GM19395 (cell line): ENCODE results near the gene GPI.
"Not testable (repeated sequence)": the region's sequence is repeated elsewhere in the genome, so short reads cannot be mapped to it uniquely, and the experiment has no call there.

Experiments used
- ATAC-seq: cut with Tn5 transposase; IDR thresholded peaks from one replicate; pipeline ENCODE4 v1.9.1; 2021; ENCODE audit warnings: mild to moderate bottlenecking, moderate library complexity; ENCODE audit not compliant: unreplicated experiment

Gene GPI

DNA sequence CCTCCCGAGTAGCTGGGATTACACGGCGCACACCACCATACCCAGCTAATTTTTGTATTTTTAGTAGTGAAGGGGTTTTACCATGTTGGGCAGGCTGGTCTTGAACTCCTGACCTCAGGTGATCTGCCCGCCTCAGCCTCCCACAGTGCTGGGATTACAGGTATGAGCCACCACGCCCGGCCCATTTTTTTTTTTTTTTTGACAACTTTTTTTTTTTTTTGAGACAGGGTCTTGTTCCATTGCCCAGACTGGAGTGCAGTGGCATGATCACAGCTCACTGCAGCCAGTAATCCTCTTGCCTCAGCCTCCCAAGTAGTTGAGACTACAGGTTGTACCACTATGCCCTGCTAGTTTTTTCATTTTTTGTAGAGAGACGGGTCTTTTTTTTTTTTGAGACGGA is 35.8 kb downstream of the GPI start:
- not testable (repeated sequence) for ATAC-seq

DNA sequence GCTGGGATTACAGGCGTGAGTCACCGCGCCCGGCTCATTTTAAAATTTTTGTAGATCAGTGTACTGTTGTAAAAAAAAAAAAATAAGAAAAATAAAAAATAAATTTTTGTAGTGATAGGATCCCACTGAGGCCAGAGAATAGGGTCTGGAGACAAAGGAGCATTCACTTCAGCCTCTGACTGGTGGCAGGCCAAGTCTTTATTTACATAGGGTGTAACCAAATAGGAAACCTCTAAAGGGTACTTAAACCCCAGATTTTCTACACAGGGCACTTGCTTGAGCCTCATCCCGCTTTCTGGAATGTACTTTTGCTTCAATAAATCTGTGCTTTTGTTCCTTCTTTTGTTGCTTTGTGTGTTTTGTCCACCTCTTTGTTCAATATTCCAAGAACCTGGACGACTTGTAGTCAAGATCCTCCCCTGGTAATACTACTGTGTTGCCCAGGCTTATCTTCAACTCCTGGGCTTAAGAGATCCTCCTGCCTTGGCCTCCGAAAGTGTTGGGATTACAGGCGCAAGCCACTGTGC is 37.1 kb downstream of the GPI start:
- no peak for ATAC-seq

DNA sequence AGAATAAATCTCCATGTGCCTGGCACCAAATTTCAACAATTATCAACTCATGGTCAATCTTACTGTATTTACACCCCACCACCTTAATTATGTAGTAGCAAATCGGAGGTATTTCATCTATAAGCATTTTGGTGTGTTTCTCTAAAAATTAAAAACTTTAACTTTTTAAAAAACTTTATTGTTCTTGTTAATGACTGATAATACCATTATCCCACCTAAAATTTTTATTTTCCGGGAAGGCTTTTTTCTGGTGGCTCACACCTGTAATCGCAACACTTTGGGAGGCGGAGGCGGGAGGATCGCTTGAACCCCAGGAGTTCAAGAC is 38.8 kb downstream of the GPI start:
- no peak for ATAC-seq

DNA sequence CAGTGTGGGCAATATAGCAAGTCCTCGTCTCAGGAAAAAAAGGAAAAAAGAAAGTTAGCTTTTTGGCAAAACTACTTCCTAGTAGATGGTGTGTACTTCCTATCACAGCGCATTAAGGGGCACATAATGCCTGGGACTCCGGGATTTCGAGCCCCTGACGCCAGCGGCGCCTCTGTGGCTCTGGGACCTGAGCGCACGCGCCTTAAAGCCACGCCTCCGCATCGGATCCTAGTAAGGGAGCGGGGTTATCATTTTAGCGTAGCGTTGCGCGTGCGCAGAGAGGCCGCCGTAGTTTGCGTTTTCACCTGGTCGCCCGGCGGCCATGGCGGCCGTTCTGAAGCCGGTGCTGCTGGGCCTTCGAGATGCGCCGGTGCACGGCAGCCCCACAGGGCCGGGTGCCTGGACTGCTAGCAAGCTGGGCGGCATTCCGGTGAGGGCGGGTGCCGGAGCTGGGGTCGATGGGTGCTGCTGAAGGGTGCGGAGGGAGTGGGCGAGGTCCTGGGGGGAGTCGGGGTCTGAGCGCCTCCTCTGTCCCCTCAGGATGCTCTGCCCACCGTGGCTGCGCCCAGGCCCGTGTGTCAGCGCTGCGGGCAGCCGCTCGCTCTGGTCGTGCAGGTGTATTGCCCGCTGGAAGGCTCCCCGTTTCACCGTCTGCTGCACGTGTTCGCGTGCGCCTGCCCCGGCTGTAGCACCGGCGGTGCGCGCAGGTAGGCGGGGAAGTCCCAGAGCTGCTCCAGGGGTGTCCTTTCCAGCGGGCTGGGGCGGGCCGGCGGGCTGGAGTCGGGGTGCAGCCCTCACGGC is 39.3 kb downstream of the GPI start, which contains the start of gene PDCD2L:
PDCD2L (plus strand) TSS at position 291 of the 801 bp plus-strand sequence; CDS start at position 323, 32 bp downstream.
- peak; percentile 76 for ATAC-seq

DNA sequence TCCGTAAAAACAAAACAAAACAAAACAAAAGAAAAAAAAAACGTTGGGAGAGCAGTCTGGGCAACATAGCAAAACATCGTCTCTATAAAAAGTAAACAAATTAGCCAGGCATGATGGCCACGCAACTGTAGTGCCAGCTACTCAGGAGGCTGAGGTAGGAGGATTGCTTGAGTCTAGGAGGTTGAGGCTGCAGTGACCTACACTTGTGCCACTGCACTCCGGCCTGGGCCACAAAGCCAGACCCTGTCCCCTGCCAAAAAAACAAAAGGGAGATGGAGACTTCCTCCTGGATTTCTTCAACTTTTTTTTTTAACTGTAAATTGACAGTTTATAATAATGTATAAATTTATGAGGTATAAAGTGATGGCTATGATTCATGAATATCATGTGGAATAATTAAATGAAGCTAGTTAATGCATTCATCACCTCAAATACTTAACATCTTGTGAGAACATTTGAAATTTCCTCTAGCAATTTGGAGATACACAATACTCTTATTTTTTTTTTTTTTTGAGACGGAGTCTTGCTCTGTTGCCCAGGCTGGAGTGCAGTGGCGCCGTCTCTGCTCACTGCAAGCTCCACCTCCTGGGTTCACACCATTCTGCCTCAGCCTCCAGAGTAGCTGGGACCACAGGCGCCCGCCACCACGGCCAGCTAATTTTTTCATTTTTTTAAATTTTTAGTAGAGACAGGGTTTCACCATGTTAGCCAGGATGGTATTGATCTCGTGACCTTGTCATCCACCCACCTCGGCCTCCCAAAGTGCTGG is 41.1 kb downstream of the GPI start:
- no peak for ATAC-seq

DNA sequence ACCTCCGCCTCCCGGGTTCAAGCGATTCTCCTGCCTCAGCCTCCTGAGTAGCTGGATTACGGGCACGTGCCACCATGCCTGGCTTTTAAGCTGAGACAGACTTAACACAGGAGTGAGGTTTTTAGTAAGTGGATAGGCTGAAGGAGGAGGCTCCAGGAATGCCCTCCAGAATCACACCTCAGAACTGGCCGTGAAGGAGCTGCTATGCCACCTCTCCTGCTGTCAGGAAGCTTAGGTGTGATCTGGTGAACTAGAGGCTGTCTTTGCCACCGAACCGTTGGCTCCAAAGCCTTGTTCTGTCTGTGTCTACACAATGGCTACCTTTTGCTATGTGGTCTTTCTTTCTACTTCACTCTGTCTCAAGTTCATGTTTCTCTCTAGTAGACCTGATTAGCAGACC is 43.4 kb downstream of the GPI start:
- ATAC-seq, result no peak

DNA sequence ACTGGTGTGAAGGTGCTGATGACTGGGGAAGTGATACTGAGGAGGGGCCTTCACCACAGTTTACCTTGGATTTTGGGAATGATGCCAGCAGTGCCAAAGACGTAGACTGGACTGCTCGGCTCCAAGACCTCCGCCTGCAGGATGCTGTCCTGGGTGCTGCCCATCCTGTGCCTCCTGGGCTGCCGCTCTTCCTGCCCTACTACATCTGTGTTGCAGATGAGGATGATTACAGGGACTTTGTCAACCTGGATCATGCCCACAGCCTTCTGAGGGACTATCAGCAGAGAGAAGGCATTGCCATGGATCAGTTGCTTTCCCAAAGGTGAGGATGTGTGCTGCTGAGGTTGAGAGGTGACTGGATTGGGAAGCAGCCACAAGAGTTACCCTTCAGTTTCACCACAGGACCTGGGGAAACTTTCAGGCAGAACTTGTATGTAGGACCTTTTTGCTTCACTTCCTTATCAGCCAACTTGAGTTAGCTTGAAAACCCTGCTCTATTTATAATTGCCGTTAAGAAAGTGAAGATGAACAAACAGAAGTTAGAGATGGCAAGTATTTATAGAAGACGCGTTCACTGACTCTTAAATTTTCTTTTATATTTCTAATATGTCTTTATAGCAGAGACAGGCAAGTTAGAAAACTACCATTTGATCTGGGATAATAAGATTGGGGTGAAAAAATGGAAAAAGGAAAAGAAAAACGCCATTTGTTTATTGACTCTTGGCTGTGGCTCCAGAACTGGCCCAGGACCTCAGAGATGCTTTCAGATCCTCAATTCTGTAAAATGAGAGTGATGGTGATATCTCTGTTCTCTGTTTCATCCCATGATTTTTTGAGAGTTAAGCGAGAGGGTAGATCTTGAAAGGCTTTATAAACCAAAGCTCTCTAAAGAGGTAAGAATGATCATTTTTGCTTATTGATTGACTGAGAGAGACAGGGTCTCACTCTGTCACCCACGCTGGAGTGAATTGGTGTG is 44.5 kb downstream of the GPI start:
- no peak for ATAC-seq

DNA sequence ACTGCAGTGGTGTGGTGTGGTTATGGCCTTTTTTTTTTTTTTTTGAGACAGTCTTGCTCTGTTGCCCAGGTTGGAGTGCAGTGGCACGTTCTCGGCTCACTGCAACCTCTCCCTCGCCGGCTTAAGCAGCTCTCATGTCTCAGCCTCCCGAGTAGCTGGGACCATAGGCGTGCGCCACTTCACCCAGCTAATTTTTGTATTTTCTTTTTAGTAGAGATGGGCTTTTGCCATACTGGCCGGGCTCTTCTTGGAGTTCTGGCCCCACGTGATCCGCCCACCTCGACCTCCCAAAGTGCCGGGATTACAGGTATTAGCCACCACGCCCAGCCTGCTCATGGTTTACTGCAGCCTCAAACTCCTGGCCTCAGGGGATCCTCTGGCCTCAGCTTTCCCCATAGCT is 46.2 kb downstream of the GPI start:
- no peak for ATAC-seq

DNA sequence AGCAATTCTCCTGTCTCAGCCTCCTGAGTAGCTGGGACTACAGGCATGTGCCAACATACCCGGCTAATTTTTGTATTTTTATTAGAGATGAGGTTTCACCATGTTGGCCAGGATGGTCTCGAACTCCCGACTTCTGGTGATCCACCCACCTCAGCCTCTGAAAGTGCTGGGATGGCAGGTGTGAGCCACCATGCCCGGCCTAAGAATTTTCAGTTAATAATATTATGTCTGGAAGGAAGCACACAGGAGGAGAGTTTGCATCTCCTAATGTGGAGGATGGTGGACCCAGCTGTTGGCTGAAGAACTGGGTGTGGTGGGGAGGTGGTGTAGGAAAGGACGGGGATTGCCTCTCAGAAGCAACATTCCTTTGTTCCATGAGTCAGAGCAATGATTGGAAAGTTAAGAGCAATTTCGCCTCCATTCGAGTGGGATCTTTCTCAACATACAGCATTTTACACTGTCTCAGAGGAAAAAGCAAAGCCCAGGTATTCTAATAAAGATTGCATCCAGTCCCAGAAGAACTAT is 51.1 kb downstream of the GPI start:
- no peak for ATAC-seq

DNA sequence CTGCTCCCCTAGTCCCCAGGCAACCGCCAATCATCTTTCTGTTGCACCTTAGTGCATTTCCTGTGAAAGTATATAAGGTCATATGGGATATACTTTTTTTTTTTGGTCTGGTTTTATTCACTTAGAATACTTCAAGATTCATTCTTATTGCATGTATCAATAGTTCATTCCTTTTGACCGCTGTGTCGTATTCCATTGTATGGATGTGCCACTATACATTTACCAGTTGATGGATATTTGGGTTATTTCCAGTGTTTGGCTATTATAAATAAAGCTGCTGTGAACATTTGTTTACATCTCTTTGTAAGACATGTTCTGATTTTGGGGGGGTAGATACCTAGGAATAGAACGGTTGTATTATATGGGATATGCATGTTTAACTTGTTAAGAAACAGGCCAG is 53.3 kb downstream of the GPI start:
- ATAC-seq, result no peak

DNA sequence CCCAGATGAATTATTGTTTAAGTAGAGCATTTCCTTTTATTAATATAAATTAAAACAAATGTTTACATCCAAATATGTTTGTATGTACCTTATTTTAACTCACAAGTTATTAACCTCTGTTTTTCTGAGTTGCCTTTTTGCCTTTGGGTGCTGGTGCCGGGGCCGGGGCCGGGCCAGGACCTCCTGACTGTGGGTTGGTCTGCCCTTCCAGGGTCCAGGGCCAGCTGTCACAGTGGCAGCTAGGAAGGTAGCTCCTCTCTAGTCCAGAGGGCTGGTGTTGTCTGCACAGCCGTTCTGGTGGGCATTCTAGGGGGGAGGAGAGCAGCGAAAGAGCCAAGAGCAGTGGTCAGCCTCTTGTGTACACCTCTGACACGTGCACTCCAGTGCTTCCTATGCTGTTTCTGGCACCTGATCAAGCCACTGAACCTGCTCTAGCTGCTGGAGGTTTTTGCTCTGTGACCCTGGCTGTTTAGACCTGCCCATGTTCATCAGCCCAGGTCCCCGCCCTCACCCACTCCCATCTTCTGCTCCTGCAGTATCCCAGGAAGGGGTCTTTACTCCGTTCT is 61.2 kb downstream of the GPI start:
- ATAC-seq, result no peak

DNA sequence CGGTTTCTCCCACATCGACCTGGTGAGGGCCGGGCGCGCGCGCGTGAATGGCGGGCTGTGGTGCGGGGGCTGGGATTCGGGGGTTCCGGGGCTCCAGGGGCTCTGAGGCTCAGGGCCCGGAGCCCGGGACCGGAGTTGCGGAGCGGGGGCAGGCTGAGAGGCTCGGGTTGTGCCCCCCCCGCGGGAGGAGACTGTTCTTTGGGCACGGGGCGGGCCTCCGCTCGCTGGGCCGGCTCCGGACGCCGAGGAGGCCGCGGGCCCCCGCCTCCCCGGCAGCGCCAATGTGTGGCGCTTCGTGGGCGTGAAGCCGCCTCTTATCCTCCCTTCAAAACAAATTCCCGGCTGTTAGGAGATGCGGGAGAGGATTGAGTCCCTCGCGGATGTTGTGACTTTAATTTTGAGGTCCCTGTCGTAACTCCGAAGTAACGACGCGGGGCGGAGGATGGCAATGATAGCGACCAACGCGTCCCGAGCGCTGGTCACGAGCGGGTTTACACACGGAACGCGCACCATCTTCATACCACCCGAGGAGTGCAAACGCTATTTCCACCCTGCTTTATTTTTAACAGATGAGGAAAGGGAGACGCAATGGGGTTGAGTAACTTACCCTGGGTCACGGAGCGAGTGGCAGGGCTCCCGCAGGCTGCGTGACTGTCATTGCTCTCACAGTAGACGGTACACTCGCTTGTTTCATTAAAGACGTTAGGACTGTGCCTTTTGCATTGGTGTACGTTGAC is 63.7 kb downstream of the GPI start:
- ATAC-seq, result peak; percentile 46

DNA sequence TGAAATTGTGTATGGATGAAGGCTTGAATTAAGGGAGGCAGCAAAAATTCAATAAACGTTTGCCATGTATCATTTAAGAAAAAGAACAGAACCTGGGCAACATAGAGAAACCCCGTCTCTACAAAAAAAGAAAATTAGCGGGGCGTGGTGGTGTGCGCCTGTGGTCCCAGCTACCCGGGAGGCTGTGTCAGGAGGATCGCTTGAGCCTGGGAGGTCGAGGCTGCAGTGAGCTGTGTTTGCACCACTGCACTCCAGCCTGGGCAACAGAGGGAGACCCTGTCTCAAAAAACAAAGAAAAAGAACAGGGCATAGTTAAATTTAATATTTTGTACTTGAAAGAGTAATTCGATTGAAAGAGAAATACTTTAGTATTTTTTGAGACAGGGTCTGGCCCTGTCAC is 64.6 kb downstream of the GPI start:
- ATAC-seq, result no peak

DNA sequence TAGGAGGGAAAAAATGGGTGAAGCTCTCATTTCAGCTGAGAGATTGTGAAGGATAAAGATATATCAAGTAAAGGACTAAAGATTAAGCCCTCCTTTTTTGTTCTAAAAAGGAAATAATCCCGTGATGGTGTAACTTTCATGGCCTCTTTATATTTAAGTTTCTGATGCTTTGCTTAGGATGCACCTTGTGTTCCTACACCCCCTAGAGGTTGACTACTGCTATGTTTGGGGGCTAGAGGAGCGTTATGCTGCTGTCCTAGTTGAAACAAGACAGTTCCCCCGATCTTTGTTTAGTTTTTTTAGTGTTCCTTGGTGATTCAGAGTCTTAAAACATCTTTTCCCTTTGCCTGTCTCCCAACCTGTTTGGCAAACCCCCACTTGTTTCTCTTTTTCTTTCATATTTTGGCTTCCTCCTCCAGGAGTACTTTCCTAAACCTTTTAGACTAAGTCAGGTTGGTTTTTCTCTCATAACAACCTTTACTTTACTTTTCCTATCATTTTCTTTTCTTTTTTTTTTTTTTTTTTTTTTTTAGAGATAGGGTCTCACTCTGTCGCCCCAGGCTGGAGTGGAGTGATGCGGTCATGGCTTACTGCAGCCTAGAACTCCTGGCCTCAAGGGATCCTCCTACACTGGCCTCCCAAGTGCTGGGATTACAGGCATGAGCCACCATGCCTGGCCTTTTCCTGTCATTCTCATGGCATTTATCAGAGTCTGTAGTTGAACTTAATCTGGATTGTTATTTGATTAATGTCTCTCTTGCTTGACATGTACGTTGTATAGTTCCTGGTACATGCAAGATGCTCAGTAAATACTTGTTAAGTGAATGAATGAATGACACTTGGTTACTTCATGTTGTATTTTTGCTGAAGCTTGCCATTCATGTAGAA is 66.0 kb downstream of the GPI start:
- ATAC-seq, result no peak

DNA sequence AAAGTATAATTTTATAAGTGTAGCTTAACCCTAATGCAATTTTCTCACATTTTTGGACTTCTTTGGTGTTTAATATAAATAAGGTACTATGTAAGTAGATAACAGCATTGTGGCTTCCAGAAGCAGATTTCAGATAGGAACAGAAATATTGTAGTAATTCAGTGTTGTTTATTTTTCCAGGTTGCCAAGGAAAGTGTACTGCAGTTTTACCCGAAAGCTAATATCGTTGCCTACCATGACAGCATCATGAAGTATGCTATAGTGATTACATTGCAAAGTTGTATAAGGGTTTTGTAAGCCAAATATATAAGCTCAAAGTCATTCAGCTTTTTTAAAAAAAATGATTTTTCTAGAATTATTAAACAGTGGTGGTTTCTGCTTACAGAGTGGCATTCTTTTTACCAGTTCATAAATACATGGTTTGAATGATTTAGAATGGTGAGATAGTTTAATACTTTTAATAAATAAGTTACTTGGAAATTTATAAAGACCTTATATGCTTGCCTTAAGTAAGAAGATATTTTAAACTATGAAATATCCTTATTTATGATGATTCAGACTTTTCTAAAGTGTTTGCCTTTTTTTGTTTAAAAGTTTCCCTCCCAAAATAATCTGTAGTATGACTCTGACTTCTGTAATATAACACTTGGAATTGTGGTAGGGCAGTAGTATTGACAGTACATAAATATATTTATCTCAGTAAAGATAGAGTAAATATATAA is 66.8 kb downstream of the GPI start:
- ATAC-seq, result no peak

DNA sequence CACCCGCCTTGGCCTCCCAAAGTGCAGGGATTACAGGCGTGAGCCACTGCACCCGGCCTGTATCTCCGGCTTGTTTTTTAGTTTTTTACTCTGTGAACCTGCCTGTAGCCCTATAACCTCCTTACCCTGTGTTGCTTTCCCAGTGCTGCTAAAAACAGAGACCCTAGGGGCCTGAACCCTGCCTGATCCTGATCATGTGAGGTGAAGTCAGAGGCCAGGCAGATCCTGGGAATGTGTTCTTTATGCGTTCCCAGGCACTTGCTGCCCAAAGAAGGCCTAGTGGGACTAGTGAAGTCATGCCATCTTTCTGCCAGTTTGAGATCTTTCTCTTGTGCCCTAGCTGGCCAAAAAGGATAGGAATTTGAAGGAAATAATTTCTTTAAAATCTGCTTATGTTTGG is 67.8 kb downstream of the GPI start:
- no peak for ATAC-seq

DNA sequence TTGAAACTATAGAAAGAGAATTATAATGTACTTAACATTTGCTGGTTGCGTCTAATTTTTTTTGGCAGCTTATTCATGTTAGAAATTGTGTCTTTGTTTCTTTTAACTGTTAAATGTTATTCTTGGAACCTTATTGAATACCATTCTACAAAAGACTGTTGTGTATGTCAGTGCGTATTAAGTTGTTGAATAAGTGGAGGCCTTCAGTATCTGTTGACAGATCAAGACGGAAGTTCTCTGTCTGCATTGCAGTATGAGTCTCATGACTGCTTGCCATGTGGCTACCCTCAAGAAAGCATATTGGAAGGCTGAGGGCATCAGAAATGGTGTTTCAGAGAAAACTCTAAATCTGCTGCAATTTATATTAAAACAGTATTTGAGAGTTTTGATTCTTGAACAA is 71.7 kb downstream of the GPI start:
- no peak for ATAC-seq

DNA sequence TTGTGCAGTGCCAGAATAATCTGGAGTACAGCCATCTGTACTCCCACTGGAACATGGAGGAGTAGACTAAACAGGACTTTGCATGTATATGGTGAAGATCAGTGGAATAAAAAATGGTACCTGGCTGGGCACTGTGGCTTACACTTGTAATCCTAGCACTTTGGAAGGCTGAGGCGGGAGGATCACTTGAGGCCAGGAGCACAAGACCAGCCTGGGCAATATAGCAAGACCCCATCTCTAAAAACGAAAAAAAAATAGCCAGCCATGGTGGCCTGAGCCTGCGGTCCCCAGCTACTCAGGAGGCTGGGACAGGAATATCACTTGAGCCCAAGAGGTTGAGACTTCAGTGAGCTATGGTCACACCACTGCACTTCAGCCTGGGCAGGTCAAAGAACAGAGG is 83.2 kb downstream of the GPI start:
- ATAC-seq, result no peak
